WTC11 (cell line): Measurements from ENCODE around the gene ARHGAP44. TPM values are rescaled to one million over a fixed set of nuclear protein-coding genes. Genes with fewer than 3 reads are reported as not detected.

Experiments used
- ATAC-seq: fragments of 200-7000 bp; cut with Tn5 transposase; 2 replicates; pipeline ENCODE4 v1.10.0; 2021; ENCODE audit warnings: mild to moderate bottlenecking, moderate library complexity
- CTCF ChIA-PET: fragments of 300-600 bp; sonication (Branson Sonifier 250); formaldehyde crosslinking; loops from one replicate; lab custom pipeline; 2021; ENCODE audit warnings: antibody characterized with exemption; lab: Charles Lee
- POLR2A ChIA-PET: fragments of 350-600 bp; sonication (Branson Sonifier 250); formaldehyde crosslinking; loops from one replicate; lab custom pipeline; 2021; ENCODE audit warnings: antibody characterized with exemption; lab: Charles Lee
- DNase-seq: peaks from one replicate; pipeline ENCODE4 v3.0.0; 2021; ENCODE audit warnings: low spot score
- H3K27ac Mint-ChIP-seq: 2 replicates; pipeline ENCODE4 v1.8.0; 2021; ENCODE audit warnings: mixed read lengths
- H3K27me3 Mint-ChIP-seq: 2 replicates; pipeline ENCODE4 v1.8.0; 2021; ENCODE audit warnings: low read depth, mild to moderate bottlenecking, moderate library complexity, mixed read lengths
- H3K36me3 Mint-ChIP-seq: 2 replicates; pipeline ENCODE4 v1.8.0; 2021; ENCODE audit warnings: mixed read lengths
- H3K4me1 Mint-ChIP-seq: 2 replicates; pipeline ENCODE4 v1.8.0; 2022; ENCODE audit warnings: mixed read lengths
- H3K4me3 Mint-ChIP-seq: 2 replicates; pipeline ENCODE4 v1.8.0; 2021; ENCODE audit warnings: mild to moderate bottlenecking, moderate library complexity, mixed read lengths
- H3K9me3 Mint-ChIP-seq: 2 replicates; pipeline ENCODE4 v1.8.0; 2021; ENCODE audit warnings: mixed read lengths
- ATF1 ChIP-seq: sonication (generic); formaldehyde crosslinking; IDR thresholded peaks from 2 replicates; pipeline ENCODE4 v1.8.1; 2023; ENCODE audit warnings: mild to moderate bottlenecking, moderate library complexity, missing genetic modification reagents
- CBFB ChIP-seq: sonication (generic); formaldehyde crosslinking; IDR thresholded peaks from 2 replicates; pipeline ENCODE4 v1.8.1; 2022; ENCODE audit warnings: mild to moderate bottlenecking, low read depth, missing genetic modification reagents
- CREM ChIP-seq: sonication (generic); formaldehyde crosslinking; IDR thresholded peaks from 2 replicates; pipeline ENCODE4 v1.8.1; 2022; ENCODE audit warnings: mild to moderate bottlenecking, missing genetic modification reagents, moderate library complexity
- EMX1 ChIP-seq: fragments of 250-450 bp; sonication (Bioruptor Pico); IDR thresholded peaks from 2 replicates; pipeline ENCODE4 v1.8.0; 2021; ENCODE audit warnings: mild to moderate bottlenecking
- FOXP1 ChIP-seq: sonication (generic); formaldehyde crosslinking; IDR thresholded peaks from 2 replicates; pipeline ENCODE4 v1.8.0; 2022; ENCODE audit warnings: missing genetic modification reagents, mild to moderate bottlenecking, moderate library complexity, borderline replicate concordance
- GABPB1 ChIP-seq: sonication (generic); formaldehyde crosslinking; IDR thresholded peaks from 2 replicates; pipeline ENCODE4 v1.8.1; 2023; ENCODE audit warnings: mild to moderate bottlenecking, missing genetic modification reagents
- GRHL2 ChIP-seq: fragments of 250-450 bp; sonication (Bioruptor Pico); IDR thresholded peaks from 2 replicates; pipeline ENCODE4 v1.8.0; 2022; ENCODE audit warnings: mild to moderate bottlenecking, moderate library complexity; ENCODE audit not compliant: insufficient replicate concordance, severe bottlenecking
- IRF2 ChIP-seq: sonication (generic); formaldehyde crosslinking; IDR thresholded peaks from 2 replicates; pipeline ENCODE4 v1.8.0; 2022; ENCODE audit warnings: low read depth, missing genetic modification reagents, borderline replicate concordance
- JAZF1 ChIP-seq: fragments of 250-450 bp; sonication (Bioruptor Pico); IDR thresholded peaks from 2 replicates; pipeline ENCODE4 v1.9.0; 2021; ENCODE audit warnings: moderate library complexity, mild to moderate bottlenecking, inconsistent platforms
- MXD4 ChIP-seq: fragments of 250-450 bp; sonication (Bioruptor Pico); IDR thresholded peaks from 2 replicates; pipeline ENCODE4 v1.8.0; 2021; ENCODE audit warnings: mild to moderate bottlenecking, moderate library complexity, borderline replicate concordance
- NFE2L1 ChIP-seq: sonication (generic); formaldehyde crosslinking; IDR thresholded peaks from 2 replicates; pipeline ENCODE4 v1.8.1; 2023; ENCODE audit warnings: missing genetic modification reagents
- NR3C1 ChIP-seq: sonication (generic); formaldehyde crosslinking; conservative IDR thresholded peaks from 2 replicates; pipeline ENCODE4 v1.8.1; 2023; ENCODE audit warnings: low read depth, mild to moderate bottlenecking, missing genetic modification reagents
- PRRX2 ChIP-seq: fragments of 250-450 bp; sonication (Bioruptor Pico); IDR thresholded peaks from 2 replicates; pipeline ENCODE4 v1.8.0; 2021; ENCODE audit warnings: mild to moderate bottlenecking
- SP1 ChIP-seq: sonication (generic); formaldehyde crosslinking; conservative IDR thresholded peaks from 2 replicates; pipeline ENCODE4 v1.8.1; 2022; ENCODE audit warnings: missing genetic modification reagents
- TCF7 ChIP-seq: sonication (generic); formaldehyde crosslinking; IDR thresholded peaks from 2 replicates; pipeline ENCODE4 v1.8.0; 2022; ENCODE audit warnings: mild to moderate bottlenecking, low read depth, missing genetic modification reagents, moderate library complexity
- TEAD1 ChIP-seq: sonication (generic); formaldehyde crosslinking; IDR thresholded peaks from 2 replicates; pipeline ENCODE4 v1.8.0; 2022; ENCODE audit warnings: mild to moderate bottlenecking, missing genetic modification reagents
- TEAD4 ChIP-seq: sonication (generic); formaldehyde crosslinking; IDR thresholded peaks from 2 replicates; pipeline ENCODE4 v1.8.0; 2022; ENCODE audit warnings: mild to moderate bottlenecking, missing genetic modification reagents
- TP53 ChIP-seq: sonication (generic); formaldehyde crosslinking; IDR thresholded peaks from 2 replicates; pipeline ENCODE4 v1.8.1; 2023; ENCODE audit warnings: mild to moderate bottlenecking, missing genetic modification reagents
- ZBTB21 ChIP-seq: sonication (generic); formaldehyde crosslinking; IDR thresholded peaks from 2 replicates; pipeline ENCODE4 v1.8.1; 2023; ENCODE audit warnings: mild to moderate bottlenecking, missing genetic modification reagents, borderline replicate concordance
- ZNF121 ChIP-seq: sonication (generic); formaldehyde crosslinking; IDR thresholded peaks from 2 replicates; pipeline ENCODE4 v1.8.0; 2023; ENCODE audit warnings: missing genetic modification reagents
- ZNF138 ChIP-seq: sonication (generic); formaldehyde crosslinking; conservative IDR thresholded peaks from 2 replicates; pipeline ENCODE4 v1.8.1; 2022; ENCODE audit warnings: mild to moderate bottlenecking, moderate library complexity, missing genetic modification reagents
- ZNF219 ChIP-seq: sonication (generic); formaldehyde crosslinking; IDR thresholded peaks from 2 replicates; pipeline ENCODE4 v1.8.0; 2023; ENCODE audit warnings: missing genetic modification reagents, mild to moderate bottlenecking, borderline replicate concordance
- ZNF317 ChIP-seq: sonication (generic); formaldehyde crosslinking; IDR thresholded peaks from 2 replicates; pipeline ENCODE4 v1.8.1; 2023; ENCODE audit warnings: low read depth, mild to moderate bottlenecking, moderate library complexity, missing genetic modification reagents, borderline replicate concordance
- total RNA-seq: library from RNA; stranded (reverse); gene quantifications from 3 replicates; pipeline ENCODE4 v1.2.3, GENCODE V29; 2021
- TF ChIP-seq, protein P1 (sequence below): fragments of 250-450 bp; sonication (Bioruptor Pico); IDR thresholded peaks from 2 replicates; pipeline ENCODE4 v1.9.0; 2021; ENCODE audit warnings: moderate library complexity, mild to moderate bottlenecking, inconsistent platforms, borderline replicate concordance
- TF ChIP-seq, protein P2 (sequence below): sonication (generic); formaldehyde crosslinking; conservative IDR thresholded peaks from 2 replicates; pipeline ENCODE4 v1.8.1; 2023; ENCODE audit warnings: mild to moderate bottlenecking, low read depth, missing genetic modification reagents, moderate library complexity
- TF ChIP-seq, protein P3 (sequence below): sonication (generic); formaldehyde crosslinking; IDR thresholded peaks from 2 replicates; pipeline ENCODE4 v1.8.0; 2022; ENCODE audit warnings: mild to moderate bottlenecking, missing genetic modification reagents
- TF ChIP-seq, protein P4 (sequence below): sonication (generic); formaldehyde crosslinking; IDR thresholded peaks from 2 replicates; pipeline ENCODE4 v1.8.1; 2023; ENCODE audit warnings: mild to moderate bottlenecking, missing genetic modification reagents

The ARHGAP44 gene
- total RNA-seq, 1 experiment from 2014 or later, result 23.8 TPM

DNA sequence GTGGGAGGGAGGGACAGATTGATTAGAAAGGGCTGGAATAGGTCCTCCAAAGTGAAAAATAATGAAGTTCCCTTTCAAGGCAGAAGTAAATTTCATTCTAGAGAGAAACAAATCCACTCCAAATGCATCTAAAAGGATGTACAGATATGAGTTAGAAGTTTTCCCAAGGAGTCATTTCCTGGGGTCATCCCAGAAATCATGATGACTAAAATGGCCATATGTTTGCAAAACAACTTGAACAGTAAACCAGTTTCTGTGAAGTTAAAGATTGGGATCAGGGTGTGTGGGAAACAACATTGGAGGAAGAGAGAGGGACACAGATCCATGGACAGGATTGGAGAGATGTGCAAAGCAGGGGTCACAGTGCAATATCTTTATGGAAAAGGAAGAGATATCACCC, 32.5 kb upstream of the ARHGAP44 start:
- ChIA-PET CTCF (no interaction called here), POLR2A (no interaction called here)
- TF ChIP-seq, protein P1, sequence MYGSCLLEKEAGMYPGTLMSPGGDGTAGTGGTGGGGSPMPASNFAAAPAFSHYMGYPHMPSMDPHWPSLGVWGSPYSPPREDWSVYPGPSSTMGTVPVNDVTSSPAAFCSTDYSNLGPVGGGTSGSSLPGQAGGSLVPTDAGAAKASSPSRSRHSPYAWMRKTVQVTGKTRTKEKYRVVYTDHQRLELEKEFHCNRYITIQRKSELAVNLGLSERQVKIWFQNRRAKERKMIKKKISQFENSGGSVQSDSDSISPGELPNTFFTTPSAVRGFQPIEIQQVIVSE (CRISPR knock-in tag), result no peak
- TF ChIP-seq CBFB (CRISPR knock-in tag), result no peak
- TF ChIP-seq JAZF1 (CRISPR knock-in tag), result no peak
- no peak for TF ChIP-seq ZNF121 (CRISPR knock-in tag)
- TF ChIP-seq SP1 (CRISPR knock-in tag), result no peak
- TF ChIP-seq, protein P2, sequence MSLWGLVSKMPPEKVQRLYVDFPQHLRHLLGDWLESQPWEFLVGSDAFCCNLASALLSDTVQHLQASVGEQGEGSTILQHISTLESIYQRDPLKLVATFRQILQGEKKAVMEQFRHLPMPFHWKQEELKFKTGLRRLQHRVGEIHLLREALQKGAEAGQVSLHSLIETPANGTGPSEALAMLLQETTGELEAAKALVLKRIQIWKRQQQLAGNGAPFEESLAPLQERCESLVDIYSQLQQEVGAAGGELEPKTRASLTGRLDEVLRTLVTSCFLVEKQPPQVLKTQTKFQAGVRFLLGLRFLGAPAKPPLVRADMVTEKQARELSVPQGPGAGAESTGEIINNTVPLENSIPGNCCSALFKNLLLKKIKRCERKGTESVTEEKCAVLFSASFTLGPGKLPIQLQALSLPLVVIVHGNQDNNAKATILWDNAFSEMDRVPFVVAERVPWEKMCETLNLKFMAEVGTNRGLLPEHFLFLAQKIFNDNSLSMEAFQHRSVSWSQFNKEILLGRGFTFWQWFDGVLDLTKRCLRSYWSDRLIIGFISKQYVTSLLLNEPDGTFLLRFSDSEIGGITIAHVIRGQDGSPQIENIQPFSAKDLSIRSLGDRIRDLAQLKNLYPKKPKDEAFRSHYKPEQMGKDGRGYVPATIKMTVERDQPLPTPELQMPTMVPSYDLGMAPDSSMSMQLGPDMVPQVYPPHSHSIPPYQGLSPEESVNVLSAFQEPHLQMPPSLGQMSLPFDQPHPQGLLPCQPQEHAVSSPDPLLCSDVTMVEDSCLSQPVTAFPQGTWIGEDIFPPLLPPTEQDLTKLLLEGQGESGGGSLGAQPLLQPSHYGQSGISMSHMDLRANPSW (CRISPR knock-in tag), result no peak
- no peak for TF ChIP-seq TP53 (CRISPR knock-in tag)
- TF ChIP-seq, protein P3, sequence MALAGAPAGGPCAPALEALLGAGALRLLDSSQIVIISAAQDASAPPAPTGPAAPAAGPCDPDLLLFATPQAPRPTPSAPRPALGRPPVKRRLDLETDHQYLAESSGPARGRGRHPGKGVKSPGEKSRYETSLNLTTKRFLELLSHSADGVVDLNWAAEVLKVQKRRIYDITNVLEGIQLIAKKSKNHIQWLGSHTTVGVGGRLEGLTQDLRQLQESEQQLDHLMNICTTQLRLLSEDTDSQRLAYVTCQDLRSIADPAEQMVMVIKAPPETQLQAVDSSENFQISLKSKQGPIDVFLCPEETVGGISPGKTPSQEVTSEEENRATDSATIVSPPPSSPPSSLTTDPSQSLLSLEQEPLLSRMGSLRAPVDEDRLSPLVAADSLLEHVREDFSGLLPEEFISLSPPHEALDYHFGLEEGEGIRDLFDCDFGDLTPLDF, result no peak
- TF ChIP-seq MXD4, result no peak
- TF ChIP-seq TCF7, result no peak
- no peak for TF ChIP-seq ZNF219 (CRISPR knock-in tag)
- no peak for TF ChIP-seq GRHL2 (CRISPR knock-in tag)
- no peak for TF ChIP-seq CREM (CRISPR knock-in tag)
- TF ChIP-seq TEAD1, result no peak
- TF ChIP-seq ZNF138, result no peak
- no peak for TF ChIP-seq TEAD4 (CRISPR knock-in tag)
- TF ChIP-seq NR3C1 (CRISPR knock-in tag), result no peak
- no peak for TF ChIP-seq EMX1 (CRISPR knock-in tag)
- TF ChIP-seq GABPB1 (CRISPR knock-in tag), result no peak
- no peak for TF ChIP-seq IRF2 (CRISPR knock-in tag)
- no peak overlapping the region for H3K4me3 Mint-ChIP-seq
- no peaks in the 10 kb centered on the region for H3K9me3 Mint-ChIP-seq
- H3K27ac Mint-ChIP-seq, result no peak overlapping the region
- no peak for DNase-seq
- no peak for ATAC-seq
- 0 out of 2 replicates have a peak, but pooled peaks cover 3% of the 10 kb centered on the region for H3K4me1 Mint-ChIP-seq
- H3K27me3 Mint-ChIP-seq, result no peaks in the 10 kb centered on the region
- H3K36me3 Mint-ChIP-seq, result no peaks in the 10 kb centered on the region

DNA sequence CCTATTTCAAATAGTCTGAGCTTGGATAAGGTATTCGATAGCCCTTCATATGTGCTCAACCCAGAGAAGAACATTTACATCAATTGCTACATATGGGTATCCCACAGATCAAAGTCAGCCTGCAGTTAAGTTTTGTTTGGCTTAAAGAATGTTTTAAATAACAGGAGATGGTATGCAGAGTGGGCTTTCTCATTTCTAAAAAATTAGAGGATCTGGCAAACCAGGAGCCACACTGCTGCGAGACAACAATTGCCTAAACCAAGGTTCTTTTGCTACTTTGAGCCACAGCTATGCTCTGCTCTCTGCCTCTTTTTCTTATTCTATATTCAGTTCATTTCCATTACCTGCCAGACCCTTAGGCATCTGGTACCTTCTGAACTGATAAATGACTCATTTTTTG, 30.2 kb upstream of the ARHGAP44 start:
- Mint-ChIP-seq H3K4me1 (0 out of 2 replicates have a peak, but pooled peaks cover 3% of the 10 kb centered on the region), H3K36me3 (no peaks in the 10 kb centered on the region), H3K4me3 (no peak overlapping the region), H3K27me3 (no peaks in the 10 kb centered on the region; the same call in 1 of the 2 replicates), H3K9me3 (no peaks in the 10 kb centered on the region; the same call in 1 of the 2 replicates), H3K27ac (no peak overlapping the region)
- POLR2A ChIA-PET, result no interaction called here
- CTCF ChIA-PET, result interaction anchor here (0.5 to 1.2 kb wide), 2 partner anchors 17 to 60 kb away, joined by 3 to 5 read pairs; no protein-coding TSS in a partner anchor
- no peak for DNase-seq
- ATAC-seq, result no peak
- TF ChIP-seq ZBTB21 (CRISPR knock-in tag), result no peak
- TF ChIP-seq ZNF317 (CRISPR knock-in tag), result no peak
- TF ChIP-seq GRHL2 (CRISPR knock-in tag), result no peak
- TF ChIP-seq, protein P1 (CRISPR knock-in tag), result no peak
- no peak for TF ChIP-seq FOXP1
- TF ChIP-seq ATF1, result no peak
- TF ChIP-seq, protein P4, sequence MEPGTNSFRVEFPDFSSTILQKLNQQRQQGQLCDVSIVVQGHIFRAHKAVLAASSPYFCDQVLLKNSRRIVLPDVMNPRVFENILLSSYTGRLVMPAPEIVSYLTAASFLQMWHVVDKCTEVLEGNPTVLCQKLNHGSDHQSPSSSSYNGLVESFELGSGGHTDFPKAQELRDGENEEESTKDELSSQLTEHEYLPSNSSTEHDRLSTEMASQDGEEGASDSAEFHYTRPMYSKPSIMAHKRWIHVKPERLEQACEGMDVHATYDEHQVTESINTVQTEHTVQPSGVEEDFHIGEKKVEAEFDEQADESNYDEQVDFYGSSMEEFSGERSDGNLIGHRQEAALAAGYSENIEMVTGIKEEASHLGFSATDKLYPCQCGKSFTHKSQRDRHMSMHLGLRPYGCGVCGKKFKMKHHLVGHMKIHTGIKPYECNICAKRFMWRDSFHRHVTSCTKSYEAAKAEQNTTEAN, result no peak
- no peak for TF ChIP-seq NFE2L1 (CRISPR knock-in tag)
- TF ChIP-seq GABPB1 (CRISPR knock-in tag), result no peak
- no peak for TF ChIP-seq PRRX2 (CRISPR knock-in tag)
